ENCODE measurements around the gene PPOX.

DNA sequence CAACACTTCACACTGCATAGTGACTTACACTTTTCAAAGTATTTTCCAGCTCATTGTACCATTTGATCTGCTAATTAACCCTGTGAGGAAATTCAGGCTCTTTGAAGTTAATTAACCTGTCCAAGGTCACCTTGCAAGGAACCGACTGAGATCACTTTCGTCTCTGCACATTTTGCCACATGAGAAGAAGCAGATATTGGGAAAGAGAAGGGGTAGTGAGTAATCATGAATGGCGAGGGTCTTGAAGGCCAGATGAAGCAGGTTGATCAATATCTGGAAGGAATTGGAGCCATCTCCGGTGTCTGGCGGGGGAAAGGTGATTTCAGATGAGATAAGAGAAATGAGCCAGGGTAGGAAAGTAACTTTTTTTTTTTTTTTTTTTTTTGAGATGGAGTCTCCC, 53.8 kb downstream of the PPOX start:
- TF ChIP-seq EZH2 (IDR thresholded peaks at IDR 0.05; ENCODE audit: borderline replicate concordance, low read length), result no peak
- TF ChIP-seq, protein P1, sequence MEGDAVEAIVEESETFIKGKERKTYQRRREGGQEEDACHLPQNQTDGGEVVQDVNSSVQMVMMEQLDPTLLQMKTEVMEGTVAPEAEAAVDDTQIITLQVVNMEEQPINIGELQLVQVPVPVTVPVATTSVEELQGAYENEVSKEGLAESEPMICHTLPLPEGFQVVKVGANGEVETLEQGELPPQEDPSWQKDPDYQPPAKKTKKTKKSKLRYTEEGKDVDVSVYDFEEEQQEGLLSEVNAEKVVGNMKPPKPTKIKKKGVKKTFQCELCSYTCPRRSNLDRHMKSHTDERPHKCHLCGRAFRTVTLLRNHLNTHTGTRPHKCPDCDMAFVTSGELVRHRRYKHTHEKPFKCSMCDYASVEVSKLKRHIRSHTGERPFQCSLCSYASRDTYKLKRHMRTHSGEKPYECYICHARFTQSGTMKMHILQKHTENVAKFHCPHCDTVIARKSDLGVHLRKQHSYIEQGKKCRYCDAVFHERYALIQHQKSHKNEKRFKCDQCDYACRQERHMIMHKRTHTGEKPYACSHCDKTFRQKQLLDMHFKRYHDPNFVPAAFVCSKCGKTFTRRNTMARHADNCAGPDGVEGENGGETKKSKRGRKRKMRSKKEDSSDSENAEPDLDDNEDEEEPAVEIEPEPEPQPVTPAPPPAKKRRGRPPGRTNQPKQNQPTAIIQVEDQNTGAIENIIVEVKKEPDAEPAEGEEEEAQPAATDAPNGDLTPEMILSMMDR (conservative IDR thresholded peaks at IDR 0.05 in 1 of 2, IDR thresholded peaks at IDR 0.05 in 1 of 2; ENCODE audit: extremely low read depth in 1 of 2, insufficient read depth in 1 of 2, low read depth in 1 of 2, low read length in 2 of 2), result no peak

Data from mammary epithelial cell (primary cell).